ENCODE results near the gene LAIR1.

GRCh38 chr19:54312011-54312410 is 52.7 kb downstream of the LAIR1 start:
- TF ChIP-seq, protein P1, sequence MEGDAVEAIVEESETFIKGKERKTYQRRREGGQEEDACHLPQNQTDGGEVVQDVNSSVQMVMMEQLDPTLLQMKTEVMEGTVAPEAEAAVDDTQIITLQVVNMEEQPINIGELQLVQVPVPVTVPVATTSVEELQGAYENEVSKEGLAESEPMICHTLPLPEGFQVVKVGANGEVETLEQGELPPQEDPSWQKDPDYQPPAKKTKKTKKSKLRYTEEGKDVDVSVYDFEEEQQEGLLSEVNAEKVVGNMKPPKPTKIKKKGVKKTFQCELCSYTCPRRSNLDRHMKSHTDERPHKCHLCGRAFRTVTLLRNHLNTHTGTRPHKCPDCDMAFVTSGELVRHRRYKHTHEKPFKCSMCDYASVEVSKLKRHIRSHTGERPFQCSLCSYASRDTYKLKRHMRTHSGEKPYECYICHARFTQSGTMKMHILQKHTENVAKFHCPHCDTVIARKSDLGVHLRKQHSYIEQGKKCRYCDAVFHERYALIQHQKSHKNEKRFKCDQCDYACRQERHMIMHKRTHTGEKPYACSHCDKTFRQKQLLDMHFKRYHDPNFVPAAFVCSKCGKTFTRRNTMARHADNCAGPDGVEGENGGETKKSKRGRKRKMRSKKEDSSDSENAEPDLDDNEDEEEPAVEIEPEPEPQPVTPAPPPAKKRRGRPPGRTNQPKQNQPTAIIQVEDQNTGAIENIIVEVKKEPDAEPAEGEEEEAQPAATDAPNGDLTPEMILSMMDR (IDR thresholded peaks at IDR 0.05): no peak
- no peak for TF ChIP-seq EZH2phosphoT487 (IDR thresholded peaks at IDR 0.05)

All from neural progenitor cell (in vitro differentiated cells).